Type B pancreatic cell (in vitro differentiated cells): ENCODE data around the gene CACNA1C. TPM values are rescaled to one million over a fixed set of nuclear protein-coding genes. Genes with fewer than 3 reads are reported as not detected.
A peak's percentile ranks its signal among the peaks of the same experiment; 100 is the strongest.

ENCODE experiments used
- DNase-seq: peaks from one replicate; pipeline ENCODE4 v3.0.0; 2021; ENCODE audit warnings: mixed read lengths; ENCODE audit not compliant: unreplicated experiment; ENCODE audit errors: extremely low spot score
- H3K27ac Mint-ChIP-seq: 2 replicates; pipeline ENCODE4 v1.8.0; 2021; ENCODE audit warnings: mild to moderate bottlenecking, mixed read lengths
- H3K27me3 Mint-ChIP-seq: 2 replicates; pipeline ENCODE4 v1.8.0; 2021; ENCODE audit warnings: mixed read lengths
- H3K36me3 Mint-ChIP-seq: 2 replicates; pipeline ENCODE4 v1.8.0; 2021; ENCODE audit warnings: mixed read lengths
- H3K4me1 Mint-ChIP-seq: one replicate; pipeline ENCODE4 v1.8.0; 2021; ENCODE audit warnings: mixed read lengths; ENCODE audit not compliant: unreplicated experiment
- H3K4me3 Mint-ChIP-seq: 2 replicates; pipeline ENCODE4 v1.8.0; 2021; ENCODE audit warnings: mild to moderate bottlenecking, mixed read lengths
- H3K9me3 Mint-ChIP-seq: 2 replicates; pipeline ENCODE4 v1.8.0; 2021; ENCODE audit warnings: mixed read lengths
- total RNA-seq: library from RNA; stranded (reverse); gene quantifications from 2 replicates; pipeline ENCODE4 v1.2.1, GENCODE V29; 2021; ENCODE audit warnings: low replicate concordance
- TF ChIP-seq, protein P1 (sequence below): fragments of 200-600 bp; sonication (generic); conservative IDR thresholded peaks from 2 replicates; pipeline ENCODE4 v1.5.0; 2021; ENCODE audit warnings: antibody characterized with exemption, mild to moderate bottlenecking

The CACNA1C gene
- total RNA-seq, 1 donor from 2014 or later = 14.3 TPM

DNA sequence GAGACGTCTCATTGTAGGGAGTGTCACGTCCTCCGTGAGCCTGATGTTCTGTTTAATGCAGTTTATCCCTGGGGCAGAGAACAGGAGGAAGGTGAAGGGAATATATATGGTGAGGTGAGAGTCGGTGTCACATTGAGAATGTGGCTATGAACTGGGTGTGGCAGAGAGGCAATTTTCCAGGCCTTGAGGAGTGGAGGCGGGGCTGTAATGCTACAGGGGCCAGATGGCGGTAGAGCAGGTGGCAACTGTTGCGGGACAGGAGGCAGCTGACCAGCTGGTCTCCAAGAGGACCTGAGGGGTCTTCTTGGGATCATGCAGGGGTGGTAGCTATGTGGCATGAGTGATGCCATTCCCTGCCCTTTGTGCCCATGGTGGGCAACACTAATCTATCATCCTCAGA is 59.6 kb downstream of the CACNA1C start:
- DNase-seq = no peak
- TF ChIP-seq, protein P1, sequence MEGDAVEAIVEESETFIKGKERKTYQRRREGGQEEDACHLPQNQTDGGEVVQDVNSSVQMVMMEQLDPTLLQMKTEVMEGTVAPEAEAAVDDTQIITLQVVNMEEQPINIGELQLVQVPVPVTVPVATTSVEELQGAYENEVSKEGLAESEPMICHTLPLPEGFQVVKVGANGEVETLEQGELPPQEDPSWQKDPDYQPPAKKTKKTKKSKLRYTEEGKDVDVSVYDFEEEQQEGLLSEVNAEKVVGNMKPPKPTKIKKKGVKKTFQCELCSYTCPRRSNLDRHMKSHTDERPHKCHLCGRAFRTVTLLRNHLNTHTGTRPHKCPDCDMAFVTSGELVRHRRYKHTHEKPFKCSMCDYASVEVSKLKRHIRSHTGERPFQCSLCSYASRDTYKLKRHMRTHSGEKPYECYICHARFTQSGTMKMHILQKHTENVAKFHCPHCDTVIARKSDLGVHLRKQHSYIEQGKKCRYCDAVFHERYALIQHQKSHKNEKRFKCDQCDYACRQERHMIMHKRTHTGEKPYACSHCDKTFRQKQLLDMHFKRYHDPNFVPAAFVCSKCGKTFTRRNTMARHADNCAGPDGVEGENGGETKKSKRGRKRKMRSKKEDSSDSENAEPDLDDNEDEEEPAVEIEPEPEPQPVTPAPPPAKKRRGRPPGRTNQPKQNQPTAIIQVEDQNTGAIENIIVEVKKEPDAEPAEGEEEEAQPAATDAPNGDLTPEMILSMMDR = no peak
- H3K4me3 Mint-ChIP-seq = peak overlapping the region; percentile 39
- peaks cover 6% of the 10 kb centered on the region for H3K27me3 Mint-ChIP-seq
- peaks cover 4% of the 10 kb centered on the region for H3K4me1 Mint-ChIP-seq
- H3K9me3 Mint-ChIP-seq = peaks cover 5% of the 10 kb centered on the region
- peaks cover 13% of the 10 kb centered on the region for H3K36me3 Mint-ChIP-seq
- H3K27ac Mint-ChIP-seq = peak overlapping the region; percentile 81

DNA sequence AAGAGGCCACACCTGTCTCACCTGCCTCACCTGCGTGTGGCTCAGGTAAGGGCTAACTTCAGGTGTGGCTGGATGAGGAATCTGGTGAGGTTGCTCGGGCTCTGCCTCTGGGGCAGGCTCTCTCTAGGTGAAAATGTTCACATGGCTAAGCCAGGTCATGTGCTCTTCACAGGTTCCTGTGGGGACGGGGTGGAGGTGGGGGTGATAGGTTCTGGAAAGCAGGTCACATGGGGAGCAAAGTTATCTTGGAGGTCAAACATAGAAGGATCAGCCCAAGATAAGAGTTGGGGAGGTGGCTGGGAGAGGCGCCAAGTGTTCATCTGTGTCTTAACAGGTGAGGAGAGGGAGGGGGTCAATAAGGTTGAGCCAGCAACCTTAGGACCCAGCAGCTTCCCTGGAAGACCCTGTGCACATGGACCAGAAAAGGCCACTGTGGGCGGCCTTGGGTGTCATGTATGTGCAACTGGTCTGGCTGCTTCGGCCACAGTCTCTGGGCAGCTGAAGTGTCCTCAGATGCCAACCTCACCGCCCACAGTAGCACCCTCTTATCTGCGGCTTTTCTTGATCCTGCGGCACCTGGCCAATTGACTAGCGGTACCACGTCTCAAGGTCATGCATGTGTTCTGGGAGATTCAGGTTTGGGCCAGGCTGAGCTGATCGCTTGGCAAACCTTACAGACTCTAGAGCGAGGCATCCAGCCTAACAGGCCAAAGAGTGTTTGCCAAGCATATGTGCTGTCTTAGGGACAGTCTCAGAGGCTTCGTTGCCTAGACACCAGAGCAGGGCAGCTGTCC is 60.5 kb downstream of the CACNA1C start:
- TF ChIP-seq, protein P1 = no peak
- no peak overlapping the region for H3K4me3 Mint-ChIP-seq
- H3K27ac Mint-ChIP-seq = peak overlapping the region; percentile 81
- DNase-seq = no peak
- peaks cover 4% of the 10 kb centered on the region for H3K4me1 Mint-ChIP-seq
- H3K36me3 Mint-ChIP-seq = peaks cover 13% of the 10 kb centered on the region
- H3K9me3 Mint-ChIP-seq = peaks cover 5% of the 10 kb centered on the region
- H3K27me3 Mint-ChIP-seq = peaks cover 7% of the 10 kb centered on the region

DNA sequence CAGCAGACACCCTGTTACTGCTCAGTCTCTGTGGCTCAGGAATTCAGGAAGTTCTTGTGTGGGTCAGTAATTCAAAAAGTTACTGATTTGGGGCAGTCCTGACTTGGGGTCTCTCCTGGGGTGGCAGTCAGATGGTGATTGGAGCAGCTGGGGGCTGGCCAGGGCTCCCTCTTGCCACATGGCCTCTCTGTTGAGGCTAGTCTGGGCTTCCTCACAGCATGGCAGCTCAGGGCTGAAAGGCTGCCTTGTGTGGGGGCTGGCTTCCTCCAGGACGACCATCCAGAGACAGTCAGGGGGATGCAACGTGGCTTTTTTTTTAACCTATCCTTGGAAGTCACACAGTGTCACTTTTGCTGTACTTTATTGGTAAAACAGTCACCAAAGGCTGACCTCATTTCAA is 61.3 kb downstream of the CACNA1C start:
- Mint-ChIP-seq H3K27ac (no peak overlapping the region), H3K27me3 (peaks cover 6% of the 10 kb centered on the region), H3K4me3 (no peak overlapping the region), H3K9me3 (peaks cover 5% of the 10 kb centered on the region), H3K4me1 (peaks cover 4% of the 10 kb centered on the region), H3K36me3 (peaks cover 13% of the 10 kb centered on the region)
- DNase-seq = no peak
- TF ChIP-seq, protein P1 = no peak

DNA sequence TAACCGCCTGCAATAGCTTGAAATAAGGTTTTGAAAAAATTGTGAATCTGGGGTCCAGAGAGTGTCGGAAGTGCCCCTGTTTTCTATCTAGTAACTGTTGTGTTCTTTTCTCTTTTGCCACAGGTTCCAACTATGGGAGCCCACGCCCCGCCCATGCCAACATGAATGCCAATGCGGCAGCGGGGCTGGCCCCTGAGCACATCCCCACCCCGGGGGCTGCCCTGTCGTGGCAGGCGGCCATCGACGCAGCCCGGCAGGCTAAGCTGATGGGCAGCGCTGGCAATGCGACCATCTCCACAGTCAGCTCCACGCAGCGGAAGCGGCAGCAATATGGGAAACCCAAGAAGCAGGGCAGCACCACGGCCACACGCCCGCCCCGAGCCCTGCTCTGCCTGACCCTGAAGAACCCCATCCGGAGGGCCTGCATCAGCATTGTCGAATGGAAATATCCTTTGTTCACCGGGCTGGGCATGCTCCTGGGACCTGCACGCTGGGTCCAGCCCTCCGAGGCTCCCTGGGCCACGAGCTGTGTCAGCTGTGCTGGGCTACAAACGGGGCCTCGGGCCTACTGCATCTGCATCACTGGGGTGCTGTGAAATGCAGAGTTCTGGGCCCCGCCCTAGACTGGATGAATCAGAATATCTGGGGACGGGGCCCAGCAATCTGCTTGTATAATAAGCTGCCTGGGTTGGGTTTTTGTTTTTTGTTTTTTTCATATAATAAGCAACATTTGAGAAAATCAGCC is 62.5 kb downstream of the CACNA1C start:
- H3K4me1 Mint-ChIP-seq = peaks cover 4% of the 10 kb centered on the region
- peaks cover 4% of the 10 kb centered on the region for H3K27me3 Mint-ChIP-seq
- H3K27ac Mint-ChIP-seq = no peak overlapping the region
- H3K4me3 Mint-ChIP-seq = no peak overlapping the region
- peaks cover 5% of the 10 kb centered on the region for H3K9me3 Mint-ChIP-seq
- H3K36me3 Mint-ChIP-seq = peaks cover 16% of the 10 kb centered on the region
- TF ChIP-seq, protein P1 = no peak
- no peak for DNase-seq

DNA sequence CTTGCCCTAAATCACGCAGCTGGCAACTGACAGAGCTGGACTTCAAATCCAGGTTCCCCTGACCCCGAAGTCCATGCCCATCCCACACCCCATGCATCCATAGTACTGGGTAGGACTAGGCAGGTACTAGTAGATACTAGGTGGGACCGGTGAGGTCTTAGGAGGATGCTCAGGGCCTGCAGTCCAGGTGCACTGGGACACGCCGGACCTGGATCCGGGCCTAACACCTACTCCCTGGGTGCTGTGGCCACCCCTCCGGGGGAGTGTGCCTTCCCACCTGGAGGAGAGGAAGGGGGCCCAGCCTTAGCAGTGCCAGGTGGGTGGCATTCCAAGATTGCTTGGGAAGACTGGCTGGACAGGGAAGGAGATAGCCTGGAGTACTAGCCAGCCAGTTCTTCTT is 64.8 kb downstream of the CACNA1C start:
- Mint-ChIP-seq H3K27ac (no peak overlapping the region), H3K4me1 (no peaks in the 10 kb centered on the region), H3K4me3 (no peak overlapping the region), H3K27me3 (peaks cover 4% of the 10 kb centered on the region), H3K9me3 (peaks cover under 1% of the 10 kb centered on the region), H3K36me3 (peaks cover 18% of the 10 kb centered on the region)
- no peak for DNase-seq
- TF ChIP-seq, protein P1 = no peak
